Measurements from ENCODE around the gene OPA1. TPM values are rescaled to one million over a fixed set of nuclear protein-coding genes. Genes with fewer than 3 reads are reported as not detected.

Gene OPA1
- total and polyA plus RNA-seq, 2 of the 8 experiments (the other 6 are each of a cell fraction or from before 2014, with no cell fraction given) = 20.3 to 109 TPM

DNA sequence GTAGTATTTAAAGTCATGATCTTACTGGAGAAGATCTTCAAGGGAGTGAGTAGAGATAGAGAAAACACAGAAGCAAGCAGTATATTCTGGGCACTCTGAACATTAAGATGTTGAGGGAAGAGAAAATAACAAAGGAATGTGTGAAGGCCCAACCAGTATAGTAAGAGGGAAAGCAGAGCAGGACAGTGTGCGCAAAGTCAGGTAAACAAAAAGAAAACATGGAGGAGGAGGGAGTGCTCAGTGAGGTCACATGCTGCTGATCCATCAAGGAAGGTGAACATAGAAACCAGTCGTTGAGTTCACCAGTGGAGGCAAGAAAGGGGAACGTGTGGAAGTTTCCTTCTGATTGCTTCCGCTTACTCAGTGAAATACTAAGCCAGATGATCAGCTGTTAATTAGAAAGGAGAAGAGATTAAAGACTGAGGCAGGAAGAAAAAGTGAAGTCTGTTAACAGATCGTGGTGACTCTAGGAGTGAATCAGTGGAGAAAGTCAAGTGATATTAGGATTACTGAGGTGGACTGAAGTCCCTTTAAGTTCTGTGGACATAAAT, 47.2 kb downstream of the OPA1 start:
- no peaks in the 10 kb centered on the region for H3K23me2 ChIP-seq (ENCODE audit: low read depth, low read length)
- H3K4me3 ChIP-seq (ENCODE audit: extremely low read depth in 1 of 4, insufficient read depth in 2 of 4, low read depth in 3 of 4, low read length in 4 of 4) = no peak overlapping the region
- no peaks in the 10 kb centered on the region for H3K79me1 ChIP-seq (ENCODE audit: low read depth, low read length)
- no peaks in the 10 kb centered on the region for H3K9me3 ChIP-seq (ENCODE audit: insufficient read depth in 2 of 2, low read depth in 1 of 2, low read length in 1 of 2)
- no peaks in the 10 kb centered on the region for H3K79me2 ChIP-seq (ENCODE audit: control insufficient read depth in 1 of 2, insufficient read depth in 2 of 2, low read length in 2 of 2)
- no peaks in the 10 kb centered on the region for H3K27me3 ChIP-seq (replicated peaks in 1 of 4; ENCODE audit: control insufficient read depth in 3 of 4, extremely low read depth in 1 of 4, insufficient read depth in 3 of 4, low read length in 3 of 4)
- no peak overlapping the region for H3K4ac ChIP-seq (replicated peaks; ENCODE audit: insufficient read length, low read depth, low read length)
- H3K23ac ChIP-seq (ENCODE audit: insufficient read length) = no peak overlapping the region
- H2AK5ac ChIP-seq (ENCODE audit: low read depth, low read length) = no peak overlapping the region
- no peak overlapping the region for H2BK120ac ChIP-seq (replicated peaks; ENCODE audit: low read depth, low read length)
- no peaks in the 10 kb centered on the region for H4K20me1 ChIP-seq (replicated peaks in 1 of 2; ENCODE audit: control insufficient read depth in 1 of 2, insufficient read depth in 2 of 2, low read length in 2 of 2)
- H3K56ac ChIP-seq (replicated peaks; ENCODE audit: insufficient read length, low read depth, low read length) = no peak overlapping the region
- H3K4me2 ChIP-seq (ENCODE audit: insufficient read depth in 1 of 2, low read depth in 2 of 2, low read length in 2 of 2) = no peak overlapping the region
- H2BK12ac ChIP-seq (ENCODE audit: low read depth, low read length) = no peak overlapping the region
- no peak overlapping the region for H2AFZ ChIP-seq (ENCODE audit: low read length)
- no peak overlapping the region for H2BK15ac ChIP-seq (ENCODE audit: low read length)
- FAIRE-seq = no peak
- H3K9ac ChIP-seq (replicated peaks in 1 of 4; ENCODE audit: extremely low read depth in 1 of 4, low read depth in 3 of 4, low read length in 3 of 4) = no peak overlapping the region
- no peak overlapping the region for H3K27ac ChIP-seq (ENCODE audit: low read depth, low read length)
- H4K91ac ChIP-seq (replicated peaks; ENCODE audit: insufficient read length, low read length) = no peak overlapping the region
- no peak overlapping the region for H2BK20ac ChIP-seq (ENCODE audit: low read length)
- no peak overlapping the region for H4K8ac ChIP-seq (ENCODE audit: extremely low read depth, insufficient read depth, low read length)
- H3K36me3 ChIP-seq (ENCODE audit: control insufficient read depth in 2 of 4, insufficient read depth in 4 of 4, low read length in 3 of 4) = peaks cover 6 to 46% (median 30%) of the 10 kb centered on the region in 4 experiments; a peak in 7 of 8 replicates
- CTCF ChIA-PET (ENCODE audit: partially characterized antibody) = interaction anchor here (0.9 kb wide), 1 partner anchor 38 kb away, joined by 4 read pairs; no protein-coding TSS in a partner anchor
- H3K18ac ChIP-seq (ENCODE audit: extremely low read depth, low read length) = no peak overlapping the region
- POLR2A ChIA-PET (ENCODE audit: partially characterized antibody) = interaction anchor here (1.0 kb wide), 1 partner anchor 22 kb away, joined by 3 read pairs; no protein-coding TSS in a partner anchor
- no peaks in the 10 kb centered on the region; a peak in 1 of 7 replicates for H3K4me1 ChIP-seq (replicated peaks in 1 of 4; ENCODE audit: control insufficient read depth in 3 of 4, insufficient read depth in 4 of 4, low read length in 3 of 4)
- no peak overlapping the region for H4K5ac ChIP-seq (ENCODE audit: insufficient read length, low read depth, low read length)
- 91% methylated on average over 5 of the region's 5 CpGs; no CpG with 5 or more reads in 1 of the 2 experiments for WGBS, 2 experiments (ENCODE audit: extremely low coverage in 1 of 2, insufficient coverage in 1 of 2, insufficient read length in 1 of 2, insufficient replicate concordance in 2 of 2, low coverage in 1 of 2, low lambda C conversion rate in 2 of 2, missing lambda C conversion rate in 1 of 2)
- no peak overlapping the region for H2BK5ac ChIP-seq (ENCODE audit: low read depth, low read length)
- DNase-seq (ENCODE audit: low read depth in 1 of 2, low spot score in 2 of 2) = no peak
- H3K14ac ChIP-seq (ENCODE audit: insufficient read length) = no peak overlapping the region
- TF ChIP-seq SRF (IDR thresholded peaks at IDR 0.05; ENCODE audit: low read depth, low read length) (no peak), SIX5 (IDR thresholded peaks at IDR 0.05; ENCODE audit: low read depth, low read length) (no peak), RNF2 (IDR thresholded peaks at IDR 0.05; ENCODE audit: borderline replicate concordance, low read depth, low read length, missing control alignments, poor library complexity, severe bottlenecking) (no peak), NRF1 (IDR thresholded peaks at IDR 0.05; ENCODE audit: low read depth, low read length) (no peak), TBP (IDR thresholded peaks at IDR 0.05; ENCODE audit: low read depth, low read length) (no peak), TAF1 (IDR thresholded peaks at IDR 0.05; ENCODE audit: low read depth, low read length) (no peak), JUN (IDR thresholded peaks at IDR 0.05; ENCODE audit: low read depth, low read length) (no peak), KDM1A (IDR thresholded peaks at IDR 0.05; ENCODE audit: borderline replicate concordance, low read length) (no peak), TAF7 (optimal IDR thresholded peaks at IDR 0.05; ENCODE audit: borderline replicate concordance, low read depth, low read length) (no peak), SIN3A (conservative IDR thresholded peaks at IDR 0.05 in 1 of 2, IDR thresholded peaks at IDR 0.05 in 1 of 2; ENCODE audit: low read depth in 1 of 2, low read length in 2 of 2) (no peak), SP1 (IDR thresholded peaks at IDR 0.05; ENCODE audit: low read depth, low read length) (no peak), YY1 (IDR thresholded peaks at IDR 0.05; ENCODE audit: low read depth, low read length) (no peak)
- TF ChIP-seq, protein P1, sequence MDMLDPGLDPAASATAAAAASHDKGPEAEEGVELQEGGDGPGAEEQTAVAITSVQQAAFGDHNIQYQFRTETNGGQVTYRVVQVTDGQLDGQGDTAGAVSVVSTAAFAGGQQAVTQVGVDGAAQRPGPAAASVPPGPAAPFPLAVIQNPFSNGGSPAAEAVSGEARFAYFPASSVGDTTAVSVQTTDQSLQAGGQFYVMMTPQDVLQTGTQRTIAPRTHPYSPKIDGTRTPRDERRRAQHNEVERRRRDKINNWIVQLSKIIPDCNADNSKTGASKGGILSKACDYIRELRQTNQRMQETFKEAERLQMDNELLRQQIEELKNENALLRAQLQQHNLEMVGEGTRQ (IDR thresholded peaks at IDR 0.05; ENCODE audit: low read length) = no peak

Data from H1 (cell line).